K562 (cell line): ENCODE data around the gene ANKS4B. TPM values are rescaled to one million over a fixed set of nuclear protein-coding genes. Genes with fewer than 3 reads are reported as not detected.

Experiments
- CBFB ChIP-seq: sonication (generic); formaldehyde crosslinking; IDR thresholded peaks from 2 replicates; pipeline ENCODE4 v1.4.0; 2020; ENCODE audit warnings: mild to moderate bottlenecking, missing genetic modification reagents
- CCAR2 ChIP-seq: fragments of 200-400 bp; formaldehyde crosslinking; IDR thresholded peaks from 2 replicates; pipeline ENCODE4 v1.6.1; 2017; ENCODE audit warnings: mild to moderate bottlenecking, low read depth, low read length
- EGR1 ChIP-seq: fragments of 450-650 bp; conservative IDR thresholded peaks from 2 replicates; pipeline ENCODE4 v1.6.1; 2017; ENCODE audit warnings: mild to moderate bottlenecking
- ETS2 ChIP-seq: IDR thresholded peaks from 2 replicates; pipeline ENCODE4 v1.6.1; 2016; ENCODE audit warnings: borderline replicate concordance, missing genetic modification characterization, mild to moderate bottlenecking, moderate library complexity, missing compliant biosample characterization; ENCODE audit not compliant: poor library complexity, severe bottlenecking
- FOXK2 ChIP-seq, 2 experiments: fragments of 450-650 bp; IDR thresholded peaks in 1 of 2; conservative IDR thresholded peaks in 1 of 2; 2 replicates each; pipeline ENCODE4 v1.6.1; 2016; ENCODE audit warnings: low read depth in 2 of 2, mild to moderate bottlenecking in 1 of 2
- HDGF ChIP-seq: fragments of 450-650 bp; IDR thresholded peaks from 2 replicates; pipeline ENCODE4 v1.6.1; 2016
- LARP7 ChIP-seq: fragments of 450-650 bp; IDR thresholded peaks from 2 replicates; pipeline ENCODE4 v1.6.1; 2016
- MTF1 ChIP-seq: fragments of 250-450 bp; sonication (Bioruptor Pico); IDR thresholded peaks from 2 replicates; pipeline ENCODE4 v1.9.0; 2021; ENCODE audit warnings: moderate library complexity, mild to moderate bottlenecking, inconsistent platforms, borderline replicate concordance
- NELFE ChIP-seq: IDR thresholded peaks from 2 replicates; pipeline ENCODE4 v1.6.1; 2011; ENCODE audit warnings: mild to moderate bottlenecking; ENCODE audit not compliant: insufficient read depth, insufficient read length
- PKNOX1 ChIP-seq: fragments of 450-650 bp; IDR thresholded peaks from 2 replicates; pipeline ENCODE4 v1.6.1; 2016
- REST ChIP-seq, 2 experiments: fragments of 450-650 bp; formaldehyde crosslinking in 1 of 2; IDR thresholded peaks; 2 replicates each; pipeline versions ENCODE4 v1.4.0 to v1.6.1; 2014 to 2020; ENCODE audit warnings: mild to moderate bottlenecking in 2 of 2, borderline replicate concordance in 1 of 2, low read depth in 1 of 2
- RHOXF2B ChIP-seq: fragments of 250-450 bp; sonication (Bioruptor Pico); conservative IDR thresholded peaks from 2 replicates; pipeline ENCODE4 v1.5.1; 2021
- SOX6 ChIP-seq: fragments of 450-650 bp; IDR thresholded peaks from 2 replicates; pipeline ENCODE4 v1.6.1; 2014; ENCODE audit warnings: mild to moderate bottlenecking
- SRF ChIP-seq, 2 experiments: fragments of 250-450, 450-650 bp in 1 of 2; sonication (Bioruptor Pico) in 1 of 2; sonication (generic) in 1 of 2; formaldehyde crosslinking; IDR thresholded peaks; 2 replicates each; pipeline versions ENCODE4 v1.5.0 to v1.5.1; 2020 to 2022; ENCODE audit warnings: mild to moderate bottlenecking in 1 of 2, missing genetic modification reagents in 1 of 2
- ZBTB1 ChIP-seq: sonication (generic); formaldehyde crosslinking; IDR thresholded peaks from 2 replicates; pipeline ENCODE4 v1.8.1; 2023; ENCODE audit warnings: missing genetic modification reagents, low read depth, mild to moderate bottlenecking, borderline replicate concordance
- ZNF165 ChIP-seq: fragments of 250-450 bp; sonication (Bioruptor Pico); IDR thresholded peaks from 2 replicates; pipeline ENCODE4 v1.4.0; 2020; ENCODE audit warnings: borderline replicate concordance
- ZNF354B ChIP-seq: fragments of 250-450 bp; sonication (Bioruptor Pico); IDR thresholded peaks from 2 replicates; pipeline ENCODE4 v1.4.0; 2020
- ZNF41 ChIP-seq: fragments of 250-450 bp; sonication (Bioruptor Pico); conservative IDR thresholded peaks from 2 replicates; pipeline ENCODE4 v1.4.0; 2020; ENCODE audit warnings: mild to moderate bottlenecking
- polyA plus RNA-seq, 8 experiments: library from polyadenylated mRNA; depleted of rRNA in 4 of 8; stranded (reverse) in 5 of 8; unstranded in 3 of 8; fragments of >200 nt; fragmentation: Nextera tagmentation in 2 of 8; fragmentation: Illumina TruSeq in 1 of 8; extraction: Ambion mirVana in 2 of 8; extraction: Trizol in 1 of 8; gene quantifications; 2 replicates each; pipeline versions ENCODE4 v1.2.1 to v1.2.3, GENCODE V29; 2011 to 2014; ENCODE audit warnings: inconsistent platforms in 1 of 8, missing spikeins in 1 of 8
- total RNA-seq, 7 experiments: library from RNA; depleted of rRNA in 6 of 7; stranded (reverse); fragments of >200 nt in 6 of 7; fragmentation: Illumina TruSeq in 2 of 7; extraction: Trizol in 2 of 7; gene quantifications; 2 replicates each; pipeline versions ENCODE4 v1.2.1 to v1.2.3, GENCODE V29; 2011 to 2021; ENCODE audit warnings: low replicate concordance in 1 of 7

The ANKS4B gene
- total and polyA plus RNA-seq, 9 of the 15 experiments (the other 6 are each of a cell fraction or from before 2014, with no cell fraction given): not detected

DNA sequence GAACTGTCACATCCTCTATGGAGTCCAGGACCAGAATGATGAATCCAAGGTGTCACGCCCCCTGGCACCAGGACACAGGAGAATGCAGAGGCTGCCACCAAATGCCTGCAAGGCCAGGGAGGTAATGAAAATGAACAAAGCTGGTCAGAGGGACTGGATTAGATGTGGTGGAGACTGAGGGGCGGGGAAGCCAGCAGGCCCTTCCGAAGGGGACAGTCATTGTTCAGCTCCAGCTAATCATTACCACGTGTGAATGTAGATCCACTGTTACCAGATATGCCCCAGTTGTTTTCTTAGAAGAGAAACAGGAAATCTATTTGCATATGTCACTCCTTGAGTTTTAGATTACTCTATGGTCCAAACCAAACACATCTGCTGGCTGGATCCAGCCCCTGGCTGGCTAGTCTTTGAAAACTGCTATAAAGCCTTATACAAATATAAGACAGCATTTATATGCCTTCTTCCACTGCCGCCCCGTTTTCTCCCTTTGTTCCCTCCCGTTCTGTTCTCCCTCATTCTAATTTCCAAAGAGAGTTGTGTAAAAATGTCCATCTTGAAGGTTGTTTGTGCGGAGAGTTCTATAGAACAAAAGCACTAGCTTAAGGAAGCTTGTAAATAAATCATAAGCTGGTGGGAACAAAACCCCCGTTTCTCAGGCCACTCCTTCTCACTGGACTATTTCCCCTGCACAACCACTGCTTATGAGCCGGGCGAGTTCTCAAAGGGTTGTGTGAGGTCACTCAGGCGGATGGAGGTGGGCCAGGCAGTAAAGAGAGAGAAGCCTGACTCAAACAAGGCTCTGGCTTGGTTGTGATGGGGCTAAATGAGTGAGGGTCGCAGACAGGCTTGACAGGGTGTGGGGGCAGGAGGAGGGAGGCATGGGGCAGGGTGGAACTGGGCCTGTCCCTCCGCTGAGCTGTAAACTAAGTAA is 30.4 kb downstream of the ANKS4B start (continued):
- TF ChIP-seq ETS2 (tag) (no peak), SRF (CRISPR knock-in tag; IDR thresholded peaks at IDR 0.05) (no peak), CCAR2 (no peak), ZNF354B (CRISPR knock-in tag) (no peak), HDGF (no peak), MTF1 (no peak), ZNF165 (CRISPR knock-in tag) (no peak), EGR1 (no peak), ZNF41 (CRISPR knock-in tag) (no peak), SOX6 (peak; percentile 61; the same call in 1 of the 2 replicates), CBFB (CRISPR knock-in tag) (no peak), PKNOX1 (0 out of 2 replicates have a peak, but pooled peaks have one; percentile 33), ZBTB1 (CRISPR knock-in tag) (no peak), RHOXF2B (no peak), FOXK2 (conservative IDR thresholded peaks at IDR 0.05 in 1 of 2, IDR thresholded peaks at IDR 0.05 in 1 of 2; ENCODE audit: low read depth in 2 of 2) (peak; percentile 62 to 66; a peak in 3 of 4 replicates), NELFE (no peak), LARP7 (no peak), REST (IDR thresholded peaks at IDR 0.05; ENCODE audit: borderline replicate concordance) (no peak), REST (CRISPR knock-in tag; IDR thresholded peaks at IDR 0.05; ENCODE audit: low read depth) (no peak)
